HepG2 (cell line): Measurements from ENCODE around the gene SLC22A23. TPM values are rescaled to one million over a fixed set of nuclear protein-coding genes. Genes with fewer than 3 reads are reported as not detected.
A peak's percentile ranks its signal among the peaks of the same experiment; 100 is the strongest.

Experiments used
- CCDC6 ChIP-seq: sonication (generic); formaldehyde crosslinking; IDR thresholded peaks from 2 replicates; pipeline ENCODE4 v1.8.1; 2022; ENCODE audit warnings: mild to moderate bottlenecking, missing genetic modification reagents, moderate library complexity
- FOSL2 ChIP-seq: sonication (generic); formaldehyde crosslinking; IDR thresholded peaks from 2 replicates; pipeline ENCODE4 v1.4.0; 2020; ENCODE audit warnings: missing genetic modification reagents
- PAWR ChIP-seq: sonication (generic); formaldehyde crosslinking; IDR thresholded peaks from 2 replicates; pipeline ENCODE4 v1.4.0; 2020; ENCODE audit warnings: missing genetic modification reagents, mild to moderate bottlenecking, borderline replicate concordance
- PLRG1 ChIP-seq: fragments of 450-650 bp; conservative IDR thresholded peaks from 2 replicates; pipeline ENCODE4 v1.6.1; 2016
- POLR2AphosphoS2 ChIP-seq: IDR thresholded peaks from 2 replicates; pipeline ENCODE4 v1.6.1; 2011; ENCODE audit warnings: low read depth, low read length, improper control_type of control experiment
- REST ChIP-seq, 2 experiments: IDR thresholded peaks; 2 replicates each; pipeline ENCODE4 v1.6.1; 2011 to 2012; ENCODE audit warnings: low read length in 2 of 2, borderline replicate concordance in 1 of 2, low read depth in 1 of 2, mild to moderate bottlenecking in 1 of 2, moderate library complexity in 1 of 2
- SMC3 ChIP-seq: IDR thresholded peaks from 2 replicates; pipeline ENCODE4 v1.6.1; 2011; ENCODE audit warnings: low read length, improper control_type of control experiment
- TOPORS ChIP-seq: sonication (generic); formaldehyde crosslinking; IDR thresholded peaks from 2 replicates; pipeline ENCODE4 v1.8.0; 2023; ENCODE audit warnings: mild to moderate bottlenecking, missing genetic modification reagents
- TP53 ChIP-seq: sonication (generic); formaldehyde crosslinking; conservative IDR thresholded peaks from 2 replicates; pipeline ENCODE4 v1.4.0; 2020; ENCODE audit warnings: missing genetic modification reagents
- ZBTB40 ChIP-seq, 2 experiments: fragments of 450-650 bp in 1 of 2; sonication (generic) in 1 of 2; formaldehyde crosslinking in 1 of 2; IDR thresholded peaks; 2 replicates each; pipeline versions ENCODE4 v1.6.1 to v1.8.0; 2016 to 2022; ENCODE audit warnings: antibody characterized with exemption in 1 of 2, mild to moderate bottlenecking in 1 of 2, missing genetic modification reagents in 1 of 2
- ZNF317 ChIP-seq: sonication (generic); formaldehyde crosslinking; IDR thresholded peaks from 2 replicates; pipeline ENCODE4 v1.5.0; 2020; ENCODE audit warnings: mild to moderate bottlenecking, missing genetic modification reagents
- ZNF337 ChIP-seq: sonication (generic); formaldehyde crosslinking; IDR thresholded peaks from 2 replicates; pipeline ENCODE4 v1.5.1; 2020; ENCODE audit warnings: missing genetic modification reagents, low read depth, mild to moderate bottlenecking, borderline replicate concordance
- ZXDC ChIP-seq: sonication (generic); formaldehyde crosslinking; IDR thresholded peaks from 2 replicates; pipeline ENCODE4 v1.5.0; 2020; ENCODE audit warnings: mild to moderate bottlenecking, missing genetic modification reagents
- polyA plus RNA-seq, 8 experiments: library from polyadenylated mRNA; depleted of rRNA in 3 of 8; stranded (reverse) in 7 of 8; unstranded in 1 of 8; fragments of >200 nt; fragmentation: Illumina TruSeq in 4 of 8; extraction: Trizol in 4 of 8; gene quantifications; 2 replicates each; pipeline versions ENCODE4 v1.2.1 to v1.2.3, GENCODE V29; 2011 to 2016; ENCODE audit warnings: low read depth in 4 of 8, missing spikeins in 1 of 8, mixed read lengths in 1 of 8; ENCODE audit not compliant: insufficient read depth in 1 of 8
- total RNA-seq, 5 experiments: library from RNA; depleted of rRNA; stranded (reverse); fragments of >200 nt; fragmentation: Illumina TruSeq; extraction: Trizol; gene quantifications; 2 replicates each; pipeline ENCODE4 v1.2.3, GENCODE V29; 2016; ENCODE audit warnings: low read depth in 1 of 5

The SLC22A23 gene
- total and polyA plus RNA-seq, 2 of the 13 experiments (the other 11 are each of a cell fraction or from before 2014, with no cell fraction given), result 11.8 to 17.5 TPM

GRCh38 chr6:3251462-3252314 lies 205.2 kb downstream of the SLC22A23 start (continued):
- TF ChIP-seq REST (IDR thresholded peaks at IDR 0.05; ENCODE audit: borderline replicate concordance in 1 of 2, low read depth in 1 of 2, low read length in 2 of 2) (no peak), TOPORS (CRISPR knock-in tag) (no peak), PAWR (no peak), PLRG1 (no peak), CCDC6 (CRISPR knock-in tag) (no peak), SMC3 (peak; percentile 96), ZNF317 (CRISPR knock-in tag) (peak; percentile 75), ZBTB40 (IDR thresholded peaks at IDR 0.05) (no peak), ZBTB40 (CRISPR knock-in tag; IDR thresholded peaks at IDR 0.05) (no peak), POLR2AphosphoS2 (no peak), TP53 (CRISPR knock-in tag) (no peak), FOSL2 (CRISPR knock-in tag) (peak; percentile 56), ZNF337 (no peak), ZXDC (CRISPR knock-in tag) (no peak)
